RCC 7860 (cell line): ENCODE measurements around the gene DCX.

Source experiments
- DNase-seq: peaks from one replicate; pipeline ENCODE4 v3.0.0-alpha.2; 2015; ENCODE audit warnings: low spot score
- FAIRE-seq: peaks from 2 replicates; lab custom pipeline; 2012; peaks lifted over from hg19 to GRCh38; lab: Jason Lieb, UNC

Gene DCX

DNA sequence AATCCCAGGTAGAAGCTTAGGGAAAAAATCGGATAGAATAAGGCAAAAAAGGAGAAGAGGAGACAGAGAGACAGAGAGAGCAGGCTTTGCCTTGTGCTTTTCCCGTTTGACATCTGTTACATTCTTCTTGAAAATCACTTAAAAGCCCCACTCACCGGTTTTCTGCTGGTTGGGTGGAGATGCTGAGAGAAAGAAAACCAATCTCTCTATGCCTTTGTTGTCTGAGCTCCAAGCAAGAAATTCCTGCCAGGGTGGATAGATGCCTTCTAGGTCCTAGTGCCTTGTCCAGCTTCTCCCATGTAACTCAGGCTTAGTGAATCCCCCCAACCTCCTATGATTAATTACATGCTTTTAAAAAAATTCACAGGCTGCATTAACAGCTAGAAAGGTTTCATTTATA lies at the start of gene DCX:
Gene DCX, minus strand, starts transcription at position 210 of the 400 bp plus-strand sequence. CDS start 1,794 bp downstream, outside the sequence.
- no peak for FAIRE-seq

GRCh38 chrX:111460607-111461006 lies 48.6 kb upstream of the DCX start:
- DNase-seq = no peak
- peak; percentile 68 for FAIRE-seq

More for the DNA sequence above, at the start of gene DCX:
- no peak for DNase-seq

GRCh38 chrX:111447298-111447697 lies 35.3 kb upstream of the DCX start:
- no peak for FAIRE-seq
- DNase-seq = peak; percentile 3

DNA sequence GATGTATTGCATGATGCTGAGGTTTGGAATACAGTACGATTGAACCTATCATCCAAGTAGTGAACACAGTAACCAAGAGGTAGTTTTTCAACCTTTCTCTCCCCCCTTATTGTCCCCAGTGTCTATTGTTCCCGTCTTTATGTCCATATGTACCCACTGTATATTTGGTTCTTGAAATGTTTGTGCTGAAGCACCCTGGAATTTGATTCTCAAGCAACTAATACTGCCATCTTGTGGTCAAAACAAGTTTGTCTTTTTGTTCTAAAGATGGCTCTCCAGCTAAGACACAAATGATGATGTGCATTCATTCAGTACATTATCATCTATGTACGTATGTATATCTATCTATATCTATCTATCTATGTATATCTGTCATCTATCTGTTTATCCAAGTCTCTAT lies 33.5 kb upstream of the DCX start:
- peak; percentile 21 for DNase-seq
- peak; percentile 78 for FAIRE-seq

DNA sequence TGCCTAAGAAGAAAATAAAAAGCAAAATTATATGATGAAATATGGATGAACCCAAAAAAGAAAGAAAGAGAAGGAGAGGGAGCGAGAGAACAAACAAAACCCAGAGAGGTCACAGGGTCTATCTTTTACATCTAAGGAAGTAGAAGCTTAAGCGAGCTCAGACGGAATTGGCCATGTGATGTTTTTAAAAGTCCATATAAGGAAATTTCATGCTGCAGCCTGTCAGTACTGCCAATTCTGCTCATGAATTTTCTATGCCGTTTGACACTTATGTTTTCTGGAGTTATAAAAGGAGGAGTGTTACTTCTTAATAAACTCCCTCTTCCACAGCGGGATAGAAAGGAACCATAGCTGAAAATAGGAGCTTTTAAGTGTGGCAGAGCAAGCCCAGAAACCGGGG lies 32.9 kb upstream of the DCX start:
- FAIRE-seq (no peak), DNase-seq (no peak)

GRCh38 chrX:111443946-111444345 lies 32.0 kb upstream of the DCX start:
- FAIRE-seq = no peak
- DNase-seq = no peak

DNA sequence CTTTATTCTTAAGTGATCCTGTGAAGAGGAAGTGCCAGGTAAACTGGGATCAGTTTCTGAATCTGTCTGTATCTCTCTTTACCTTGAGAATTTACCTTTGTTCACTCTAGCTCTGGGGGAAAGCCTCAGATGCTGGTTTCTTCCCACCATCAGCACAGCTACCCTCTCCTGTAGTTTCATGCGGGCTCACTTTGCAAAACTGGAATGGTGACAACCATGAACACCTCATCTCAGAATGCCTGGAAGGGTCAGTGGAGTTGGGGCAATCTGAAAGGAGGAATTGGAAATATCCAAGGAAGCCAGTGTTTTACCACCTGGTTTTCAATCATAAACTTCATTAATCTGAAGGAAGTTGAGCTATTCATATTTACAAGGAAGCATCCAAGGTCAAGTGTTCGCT lies 30.8 kb upstream of the DCX start:
- no peak for FAIRE-seq
- DNase-seq = no peak

DNA sequence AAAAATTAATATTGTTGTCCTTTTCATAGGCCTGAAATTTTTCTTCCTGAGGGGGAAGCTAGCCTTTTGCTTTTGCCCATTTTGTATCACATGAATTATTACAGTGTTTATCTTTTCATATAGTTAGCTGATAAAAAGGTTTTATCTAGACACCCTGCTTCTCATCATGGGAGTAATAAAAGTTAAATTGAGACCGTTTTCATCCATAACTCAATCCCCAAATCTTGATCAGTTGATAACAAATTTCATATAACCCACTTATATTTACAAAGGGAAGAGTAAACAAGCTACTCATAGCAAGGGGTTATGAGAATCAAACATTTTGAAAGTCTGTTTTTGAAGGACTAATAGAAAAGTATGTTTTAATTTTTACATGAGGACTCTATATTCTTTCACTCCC lies 23.5 kb upstream of the DCX start:
- no peak for DNase-seq
- no peak for FAIRE-seq

DNA sequence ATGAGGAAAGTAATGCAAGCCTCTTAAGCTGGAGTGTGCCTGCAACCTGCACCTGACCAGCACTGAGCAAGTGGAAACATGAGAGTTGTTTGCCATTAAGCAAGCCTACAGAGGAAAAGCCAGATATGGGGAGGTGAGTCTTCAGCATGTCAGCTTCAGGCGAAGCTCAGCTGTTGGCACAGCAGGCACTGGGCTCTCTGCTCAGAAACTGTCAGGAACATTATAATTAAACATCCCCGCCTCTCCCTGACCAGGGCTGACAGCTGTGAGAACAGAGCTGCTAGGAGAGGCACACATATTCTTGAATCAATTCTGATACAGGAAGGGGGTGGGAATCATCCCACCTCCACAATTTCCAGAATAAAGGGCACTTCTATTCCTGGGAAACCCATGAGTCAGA lies 19.0 kb upstream of the DCX start:
- no peak for FAIRE-seq
- no peak for DNase-seq

- FAIRE-seq = no peak
- DNase-seq = no peak
Observed at GRCh38 chrX:111411557-111411956, 435 bp downstream of the DCX start.

DNA sequence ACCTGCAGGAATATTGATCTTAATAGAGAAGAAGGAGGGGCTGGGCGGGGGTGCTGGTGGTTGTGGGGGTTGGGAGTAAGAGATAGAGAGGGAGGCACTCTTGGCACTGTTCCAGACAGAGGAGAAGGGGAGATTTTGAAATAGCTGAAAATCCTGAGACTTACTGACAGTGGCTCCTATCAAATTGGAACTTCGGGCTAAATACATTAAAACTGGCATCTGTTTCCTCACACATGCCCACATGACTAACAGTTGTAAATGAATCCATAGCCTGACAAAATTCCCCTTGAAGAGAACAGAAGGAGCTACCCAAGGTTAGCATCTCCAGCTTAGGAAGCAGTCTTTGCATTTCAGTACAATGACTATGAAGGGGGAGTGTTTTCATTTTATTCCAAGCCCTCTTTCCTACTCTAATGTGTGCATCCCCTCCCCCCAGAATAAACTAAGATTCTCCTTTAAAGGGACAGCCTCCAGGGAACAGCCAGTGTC lies 1.4 kb downstream of the DCX start:
- DNase-seq (no peak), FAIRE-seq (no peak)

DNA sequence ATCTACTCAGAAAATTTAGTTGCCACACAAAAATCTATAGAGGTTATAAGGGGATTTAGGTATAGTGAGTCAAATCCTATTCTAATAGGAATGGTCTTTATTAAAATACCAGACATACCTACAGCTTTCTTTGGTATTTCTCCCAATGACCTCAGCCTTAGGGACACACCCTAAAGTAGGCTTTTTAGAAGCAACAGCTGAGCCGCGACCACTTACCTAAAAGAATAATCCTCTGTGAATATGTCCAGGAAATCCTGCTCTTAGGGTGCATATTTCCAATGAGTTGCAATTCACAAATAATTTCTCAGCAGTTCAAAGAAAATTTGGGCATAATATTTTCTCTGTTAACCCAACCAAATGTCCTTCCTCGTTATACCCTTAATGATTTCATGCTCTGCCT lies 2.7 kb downstream of the DCX start:
- FAIRE-seq = no peak
- no peak for DNase-seq

DNA sequence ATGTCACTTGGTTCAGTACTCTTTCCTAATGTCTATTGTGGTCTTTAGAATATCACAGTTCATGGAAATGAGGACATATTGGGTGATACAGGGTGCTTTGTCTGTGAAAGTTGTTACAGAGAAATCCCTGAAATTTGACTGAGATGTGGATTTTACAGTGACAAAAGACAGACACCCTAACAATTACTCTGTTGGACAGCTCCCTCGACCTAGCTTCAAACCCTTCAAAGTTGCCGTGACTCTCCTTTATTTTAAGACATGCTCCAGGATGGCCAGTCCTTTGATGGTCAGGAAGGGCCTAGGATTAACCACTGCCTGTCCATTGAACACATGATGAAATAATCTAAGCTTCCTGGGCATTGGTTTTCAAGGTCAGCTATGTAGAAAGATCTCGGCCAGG lies 4.0 kb downstream of the DCX start:
- FAIRE-seq (no peak), DNase-seq (no peak)

DNA sequence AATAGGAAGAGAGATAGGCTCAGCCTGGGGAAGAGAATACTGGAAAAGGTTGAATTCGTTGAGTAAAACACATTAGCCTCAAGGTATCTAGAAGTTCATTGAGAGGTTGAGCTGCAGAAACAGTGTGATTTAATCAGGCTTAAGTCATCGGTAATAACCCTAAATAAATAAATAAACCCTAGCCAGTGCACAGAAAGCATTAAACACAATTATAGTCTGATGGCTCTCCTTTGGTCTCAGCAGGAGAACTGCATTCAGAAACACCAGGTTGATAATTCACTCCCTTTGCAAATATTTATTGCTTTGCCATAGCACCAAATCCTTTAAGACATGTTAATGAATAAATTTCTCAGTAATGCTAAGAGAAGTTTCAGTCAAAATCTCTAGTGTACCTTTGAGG lies 9.6 kb downstream of the DCX start:
- FAIRE-seq (no peak), DNase-seq (no peak)

GRCh38 chrX:111395149-111395548 lies 16.8 kb downstream of the DCX start:
- no peak for FAIRE-seq
- no peak for DNase-seq

DNA sequence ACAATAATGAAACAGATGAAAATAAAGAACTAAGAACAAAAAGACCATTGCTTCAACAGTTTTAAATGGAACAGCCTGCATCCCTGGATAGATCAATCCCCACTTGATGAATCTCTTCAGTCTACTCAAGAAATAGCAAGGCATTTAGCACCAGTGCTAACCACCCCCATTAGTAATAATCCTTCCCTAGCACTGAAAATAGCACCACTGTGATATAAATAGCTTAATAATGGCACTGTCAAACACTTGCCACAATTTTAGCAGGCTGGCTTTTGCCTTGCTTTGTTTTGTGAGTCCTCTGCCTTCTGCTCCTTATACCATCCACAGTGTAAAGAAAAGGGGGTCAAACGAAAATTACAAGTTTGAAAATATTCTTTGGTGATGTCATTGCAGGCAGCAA lies 17.4 kb downstream of the DCX start:
- DNase-seq = no peak
- FAIRE-seq = no peak

- FAIRE-seq (no peak), DNase-seq (no peak)
Observed at GRCh38 chrX:111387470-111388070, 24.4 kb downstream of the DCX start.

DNA sequence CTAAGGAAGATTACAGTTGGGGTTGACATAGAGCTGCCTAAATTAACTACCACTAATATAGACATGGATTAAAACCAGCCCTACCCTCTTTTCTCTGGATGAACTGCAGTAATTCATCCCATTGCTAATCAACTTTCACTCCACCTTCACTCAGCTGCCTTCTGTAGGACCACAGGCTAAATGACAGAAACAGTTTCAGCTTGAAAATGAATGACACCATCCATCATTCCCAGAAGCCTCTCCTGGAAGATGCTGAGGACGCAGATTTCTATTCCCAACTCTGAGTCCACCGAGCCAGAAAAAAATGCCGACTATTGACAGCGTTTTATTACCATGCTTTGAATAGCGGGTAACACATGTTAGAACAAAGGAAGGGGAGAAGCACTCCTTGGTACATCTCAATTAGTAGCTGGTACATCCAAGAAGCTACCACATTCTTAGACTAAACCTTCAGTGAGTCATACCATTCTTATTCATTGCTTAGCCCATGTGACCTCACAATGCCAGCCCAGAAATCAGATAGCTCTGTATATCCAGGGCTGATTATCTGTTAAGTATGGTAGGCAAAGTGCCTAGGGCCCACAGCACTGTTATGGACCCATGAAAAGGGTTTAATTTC lies 25.3 kb downstream of the DCX start:
- no peak for FAIRE-seq

DNA sequence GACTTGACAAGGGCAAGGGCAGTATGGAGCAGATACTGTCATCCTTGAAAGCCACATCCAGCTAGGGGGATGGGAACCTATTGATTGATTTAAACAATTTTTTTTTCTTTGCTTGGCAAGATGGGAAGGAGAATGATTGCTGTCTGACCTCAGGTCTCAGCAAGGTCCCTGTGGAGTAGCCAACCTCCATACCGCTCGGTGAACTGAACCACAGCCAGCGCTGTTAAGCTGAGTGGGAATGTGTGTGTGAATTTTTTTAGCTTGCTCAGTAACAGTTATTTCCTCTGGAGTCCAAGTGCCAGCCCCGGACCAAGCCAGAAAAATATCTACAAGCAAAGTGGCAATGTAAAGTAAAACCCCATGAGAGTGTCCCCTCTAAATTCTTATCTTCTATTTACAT lies 25.9 kb downstream of the DCX start:
- no peak for DNase-seq
- no peak for FAIRE-seq

More for the DNA sequence above, 25.3 kb downstream of the DCX start:
- no peak for DNase-seq

- FAIRE-seq (no peak), DNase-seq (no peak)
Observed at GRCh38 chrX:111382277-111382676, 29.7 kb downstream of the DCX start.

DNA sequence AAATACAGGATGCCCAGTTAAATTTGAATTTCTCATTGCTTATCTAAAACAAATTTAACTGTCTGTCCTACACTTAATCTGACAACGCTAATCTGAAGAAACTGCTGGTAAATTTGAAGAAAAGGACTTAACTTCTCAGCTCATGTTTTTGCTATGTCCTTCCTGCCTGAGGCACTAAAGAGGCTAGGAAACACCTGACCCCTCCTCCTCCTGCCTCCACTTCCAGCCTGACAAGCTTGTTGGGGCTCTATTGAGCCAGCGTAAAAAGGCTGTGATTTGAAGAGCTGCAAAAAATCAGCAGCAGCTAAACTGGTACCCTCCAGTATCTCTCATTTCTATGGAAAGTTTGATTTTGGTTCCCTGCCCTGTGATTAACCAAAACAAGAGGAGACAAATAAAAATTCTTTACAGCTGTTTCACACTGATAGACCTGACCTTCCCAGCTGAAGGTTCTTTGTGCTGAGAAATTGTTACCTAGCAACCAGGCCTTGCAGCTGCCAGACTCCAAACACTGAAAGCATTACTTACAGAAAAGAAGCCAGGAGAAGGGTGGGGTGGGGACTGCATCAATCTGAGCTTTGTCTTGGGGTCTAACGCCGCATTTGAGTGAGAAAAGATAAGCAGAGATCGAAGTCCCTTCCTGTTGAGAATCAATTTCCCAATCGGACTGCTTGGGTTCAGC lies 35.0 kb downstream of the DCX start:
- FAIRE-seq (no peak), DNase-seq (no peak)

DNA sequence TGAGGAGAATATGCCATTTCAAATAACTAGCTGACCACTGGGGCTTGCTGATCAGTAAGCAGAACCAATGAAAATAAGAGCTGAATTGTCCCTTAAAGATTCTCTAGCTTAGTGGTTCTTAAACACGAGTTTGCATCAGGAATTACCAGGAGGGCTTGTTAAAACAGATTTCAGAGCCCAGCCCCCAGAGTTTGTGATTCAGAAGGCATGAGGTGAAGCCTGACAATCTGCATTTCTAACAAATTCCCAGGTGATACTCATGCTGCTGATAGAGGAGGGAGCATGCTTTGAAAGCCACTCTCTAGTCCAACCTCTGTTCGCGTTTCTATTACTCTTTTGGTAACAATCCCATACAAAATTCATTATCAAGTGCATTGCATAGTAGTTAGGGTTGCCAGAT lies 35.5 kb downstream of the DCX start:
- DNase-seq = no peak
- no peak for FAIRE-seq
